Spleen (tissue), 7 donors: ENCODE results near the gene CSTB.

Source experiments
- CTCF ChIP-seq, 11 experiments: fragments of 200-600 bp in 7 of 11; fragments of 450-650 bp in 4 of 11; sonication (generic) in 4 of 11; IDR thresholded peaks in 8 of 11; conservative IDR thresholded peaks in 3 of 11; 1 replicate in 7 of 11; 2 replicates in 4 of 11; pipeline versions ENCODE4 v1.4.0 to v1.8.0; 2016 to 2021; ENCODE audit warnings: antibody characterized with exemption in 11 of 11, inconsistent platforms in 4 of 11, mild to moderate bottlenecking in 1 of 11
- POLR2A ChIP-seq, 3 donors: fragments of 450-650 bp; IDR thresholded peaks; one replicate each; pipeline ENCODE4 v1.5.1; 2017; ENCODE audit warnings: antibody characterized with exemption in 3 of 3, mild to moderate bottlenecking in 1 of 3
- POLR2AphosphoS5 ChIP-seq, 3 donors: sonication (generic); formaldehyde crosslinking; IDR thresholded peaks; one replicate each; pipeline ENCODE4 v1.5.1; 2017; ENCODE audit warnings: antibody characterized with exemption in 3 of 3
- donor health status: DM: no; HTN: no; CAD: no; lungs with moderate emphysema.
- donor health status: DM: no; HTN: no; CAD: no.
- donor health status: DM: no; HTN: no; CAD: no.

GRCh38 chr21:43769325-43769958, 6.7 kb downstream of the CSTB start:
- no peak for TF ChIP-seq CTCF (IDR thresholded peaks at IDR 0.05 in 8 of 11, conservative IDR thresholded peaks at IDR 0.05 in 3 of 11)
- no peak for TF ChIP-seq POLR2A (IDR thresholded peaks at IDR 0.05)
- TF ChIP-seq POLR2AphosphoS5 (IDR thresholded peaks at IDR 0.05) = no peak
